Lower lobe of right lung (tissue), 2 donors: ENCODE data around the gene ZFX. TPM values are rescaled to one million over a fixed set of nuclear protein-coding genes. Genes with fewer than 3 reads are reported as not detected.

ENCODE experiments used
- ATAC-seq, 2 donors: fragments of 200-7000 bp; cut with Tn5 transposase; one replicate each; pipeline ENCODE4 v1.9.1; 2020 to 2022; ENCODE audit warnings: mild to moderate bottlenecking in 2 of 2, moderate library complexity in 2 of 2
- DNase-seq: peaks from one replicate; pipeline ENCODE4 v3.0.0-alpha.2; 2020
- H3K27ac ChIP-seq: fragments of 200-600 bp; one replicate; pipeline ENCODE4 v1.8.0; 2022
- H3K27me3 ChIP-seq: fragments of 200-600 bp; one replicate; pipeline ENCODE4 v1.8.0; 2022; ENCODE audit warnings: low read depth
- H3K36me3 ChIP-seq: fragments of 200-600 bp; one replicate; pipeline ENCODE4 v1.8.0; 2022; ENCODE audit warnings: mild to moderate bottlenecking
- H3K4me1 ChIP-seq: fragments of 200-600 bp; one replicate; pipeline ENCODE4 v1.8.0; 2022
- H3K4me3 ChIP-seq: fragments of 200-600 bp; one replicate; pipeline ENCODE4 v1.8.0; 2022; ENCODE audit warnings: mild to moderate bottlenecking
- H3K9me3 ChIP-seq: fragments of 200-600 bp; one replicate; pipeline ENCODE4 v1.8.0; 2022
- CTCF ChIP-seq: fragments of 200-600 bp; IDR thresholded peaks from one replicate; pipeline ENCODE4 v1.8.0; 2022; ENCODE audit warnings: antibody characterized with exemption, mild to moderate bottlenecking
- intact Hi-C: fragments of 100-400 bp; cut with DNase I; formaldehyde crosslinking; loops from one replicate; pipeline ENCODE4 v1.11.0; 2022
- long read RNA-seq: library from polyadenylated mRNA; unstranded; transcript quantifications from one replicate; pipeline ENCODE4 v2.0.0, GENCODE V29; 2021
- total RNA-seq: library from RNA; stranded (reverse); fragmentation: NEBNext Ultra II Directional; extraction: Animal tissue kit (Norgen Biotek cat#: 25700); gene quantifications from one replicate; pipeline ENCODE4 v1.2.1, GENCODE V29; 2021
- donor health status: DM: no; HTN: yes; CAD: no; lungs with severe emphysema.

Gene ZFX
- total RNA-seq: 39.1 TPM
- long read RNA-seq, partial matches to known transcripts: 1 of 17 reads
- long read RNA-seq, other reads (novel, unspliced or antisense): 15 of 17 reads

GRCh38 chrX:24149351-24150050, at the start of gene ZFX:
ZFX (plus strand) TSS chrX:24149729; CDS start chrX:24172743, 23,014 bp downstream.
- H3K9me3 ChIP-seq: no peaks in the 10 kb centered on the region
- intact Hi-C loops: no loop called here
- DNase-seq (peak; percentile 79), ATAC-seq (peak; percentile 83 to 85)
- no peak for TF ChIP-seq CTCF
- peaks cover 44% of the 10 kb centered on the region for H3K4me1 ChIP-seq
- H3K27me3 ChIP-seq: no peaks in the 10 kb centered on the region
- peak within 1 kb of the TSS; percentile 95 for H3K27ac ChIP-seq
- peak within 1 kb of the TSS; percentile 68 for H3K4me3 ChIP-seq
- no peaks in the 10 kb centered on the region for H3K36me3 ChIP-seq

GRCh38 chrX:24100713-24101112, 48.8 kb upstream of the ZFX start:
- Histone ChIP-seq H3K36me3 (no peaks in the 10 kb centered on the region), H3K9me3 (no peaks in the 10 kb centered on the region), H3K27ac (no peak overlapping the region), H3K4me1 (no peaks in the 10 kb centered on the region), H3K4me3 (no peak overlapping the region), H3K27me3 (no peaks in the 10 kb centered on the region)
- TF ChIP-seq CTCF: no peak
- intact Hi-C loops: no loop called here
- ATAC-seq: no peak
- DNase-seq: no peak

- intact Hi-C loops: no loop called here
- H3K27me3 ChIP-seq: no peaks in the 10 kb centered on the region
- DNase-seq (no peak), ATAC-seq (no peak)
- H3K9me3 ChIP-seq: no peaks in the 10 kb centered on the region
- no peak overlapping the region for H3K4me3 ChIP-seq
- H3K4me1 ChIP-seq: no peaks in the 10 kb centered on the region
- H3K36me3 ChIP-seq: no peaks in the 10 kb centered on the region
- TF ChIP-seq CTCF: no peak
- no peak overlapping the region for H3K27ac ChIP-seq
Measured at GRCh38 chrX:24110069-24110468, 39.5 kb upstream of the ZFX start.

GRCh38 chrX:24113181-24113580, 36.3 kb upstream of the ZFX start:
- TF ChIP-seq CTCF: no peak
- intact Hi-C loops: no loop called here
- Histone ChIP-seq H3K27me3 (no peaks in the 10 kb centered on the region), H3K27ac (no peak overlapping the region), H3K4me1 (no peaks in the 10 kb centered on the region), H3K4me3 (no peak overlapping the region), H3K36me3 (no peaks in the 10 kb centered on the region), H3K9me3 (no peaks in the 10 kb centered on the region)
- no peak for ATAC-seq
- no peak for DNase-seq

- Histone ChIP-seq H3K4me1 (no peaks in the 10 kb centered on the region), H3K36me3 (no peaks in the 10 kb centered on the region), H3K27ac (no peak overlapping the region), H3K27me3 (no peaks in the 10 kb centered on the region), H3K4me3 (no peak overlapping the region), H3K9me3 (no peaks in the 10 kb centered on the region)
- no peak for TF ChIP-seq CTCF
- no peak for DNase-seq
- ATAC-seq: no peak
- intact Hi-C loops: no loop called here
Measured at GRCh38 chrX:24117258-24117657, 32.3 kb upstream of the ZFX start.
